MCF 10A (cell line): Measurements from ENCODE around the gene KRT12. TPM values are rescaled to one million over a fixed set of nuclear protein-coding genes. Genes with fewer than 3 reads are reported as not detected.
A peak's percentile ranks its signal among the peaks of the same experiment; 100 is the strongest.

Experiments used
- BruUV-seq: library from RNA; stranded (reverse); fragments of 400-500 nt; replicated peaks from 2 replicates; lab custom pipeline; 2021; lab: Mats Ljungman, UMichigan
- CTCF ChIA-PET: fragments of 300-600 bp; sonication (Branson Sonifier 250); formaldehyde crosslinking; extraction: SDS; loops from one replicate; lab custom pipeline; 2021; ENCODE audit warnings: antibody characterized with exemption, inconsistent platforms; lab: Yijun Ruan, JAX
- POLR2A ChIA-PET: fragments of 300-600, 350-650 bp; sonication (Branson Sonifier 250); formaldehyde crosslinking; extraction: SDS; loops from one replicate; lab custom pipeline; 2020; ENCODE audit warnings: antibody characterized with exemption, inconsistent platforms; lab: Yijun Ruan, JAX
- DNase-seq: peaks from one replicate; pipeline ENCODE4 v3.0.0-alpha.2; 2018; ENCODE audit not compliant: unreplicated experiment
- H3K27ac Mint-ChIP-seq: one replicate; pipeline ENCODE4 v1.8.0; 2022; ENCODE audit warnings: mild to moderate bottlenecking, low read depth, mixed read lengths; ENCODE audit not compliant: unreplicated experiment
- H3K27me3 Mint-ChIP-seq: one replicate; pipeline ENCODE4 v1.8.0; 2022; ENCODE audit warnings: mixed read lengths; ENCODE audit not compliant: insufficient read depth, unreplicated experiment
- H3K36me3 Mint-ChIP-seq: one replicate; pipeline ENCODE4 v1.8.0; 2022; ENCODE audit warnings: mild to moderate bottlenecking, moderate library complexity, mixed read lengths; ENCODE audit not compliant: insufficient read depth, unreplicated experiment
- H3K4me1 Mint-ChIP-seq: one replicate; pipeline ENCODE4 v1.8.0; 2022; ENCODE audit warnings: mixed read lengths; ENCODE audit not compliant: insufficient read depth, unreplicated experiment
- H3K4me3 Mint-ChIP-seq: one replicate; pipeline ENCODE4 v1.8.0; 2022; ENCODE audit warnings: mild to moderate bottlenecking, moderate library complexity, mixed read lengths; ENCODE audit not compliant: unreplicated experiment
- H3K9me3 Mint-ChIP-seq: one replicate; pipeline ENCODE4 v1.8.0; 2022; ENCODE audit warnings: mixed read lengths; ENCODE audit not compliant: unreplicated experiment
- intact Hi-C: fragments of 100-400 bp; cut with micrococcal nuclease; formaldehyde crosslinking; loops from 2 replicates; pipeline ENCODE4 v1.14.1; 2022
- total RNA-seq: library from RNA; stranded (reverse); gene quantifications from 2 replicates; pipeline ENCODE4 v1.2.3, GENCODE V29; 2022
- TF ChIP-seq, protein P1 (sequence below): fragments of 200-600 bp; IDR thresholded peaks from one replicate; pipeline ENCODE4 v1.8.0; 2022; ENCODE audit warnings: antibody characterized with exemption, mild to moderate bottlenecking; ENCODE audit not compliant: unreplicated experiment

KRT12 gene
- total RNA-seq, 1 experiment from 2014 or later, result not detected

DNA sequence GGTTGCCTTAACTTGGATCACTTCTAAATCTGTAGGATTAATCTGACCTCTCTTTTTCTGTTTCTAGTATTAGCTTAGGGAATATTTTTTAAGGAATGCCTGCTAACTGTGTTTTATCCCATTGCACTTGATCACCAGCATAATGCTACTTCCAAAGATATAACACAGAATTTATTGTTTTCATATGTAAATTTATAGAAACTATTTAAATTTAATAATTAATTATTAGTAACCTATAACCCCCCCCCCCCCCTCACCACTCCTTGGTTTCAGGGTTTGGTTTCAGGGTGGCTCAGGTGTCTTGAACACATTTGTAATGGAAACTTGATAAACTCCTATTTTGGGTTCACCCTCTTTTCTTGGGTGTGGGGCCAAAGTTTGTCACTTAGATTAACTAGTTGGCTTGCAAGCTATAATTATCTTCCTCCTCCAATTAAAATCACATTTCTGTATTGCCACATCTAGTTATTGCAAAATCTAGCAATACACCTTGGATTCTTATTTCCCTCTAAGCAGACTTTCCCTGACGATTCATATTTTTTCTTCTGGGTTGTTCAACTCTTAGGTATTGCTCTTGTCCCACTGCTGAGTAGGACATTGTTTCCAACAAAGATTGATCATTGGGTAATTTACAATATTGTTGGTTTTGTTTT, 18.3 kb downstream of the KRT12 start:
- BruUV-seq, result no TSS peak
- peaks cover 44% of the 10 kb centered on the region for H3K4me1 Mint-ChIP-seq
- peak overlapping the region; percentile 87 for H3K27ac Mint-ChIP-seq
- ChIA-PET POLR2A (interaction anchor here (0.6 to 13.6 kb wide), 20 partner anchors 8 to 841 kb away, joined by 3 to 352 read pairs (median 4); partner anchors contain the start of genes KRT10 and TNS4), CTCF (interaction anchor here (0.7 to 1.7 kb wide), 3 partner anchors 9 to 819 kb away, joined by 3 to 5 read pairs (median 3); no protein-coding TSS in a partner anchor)
- TF ChIP-seq, protein P1, sequence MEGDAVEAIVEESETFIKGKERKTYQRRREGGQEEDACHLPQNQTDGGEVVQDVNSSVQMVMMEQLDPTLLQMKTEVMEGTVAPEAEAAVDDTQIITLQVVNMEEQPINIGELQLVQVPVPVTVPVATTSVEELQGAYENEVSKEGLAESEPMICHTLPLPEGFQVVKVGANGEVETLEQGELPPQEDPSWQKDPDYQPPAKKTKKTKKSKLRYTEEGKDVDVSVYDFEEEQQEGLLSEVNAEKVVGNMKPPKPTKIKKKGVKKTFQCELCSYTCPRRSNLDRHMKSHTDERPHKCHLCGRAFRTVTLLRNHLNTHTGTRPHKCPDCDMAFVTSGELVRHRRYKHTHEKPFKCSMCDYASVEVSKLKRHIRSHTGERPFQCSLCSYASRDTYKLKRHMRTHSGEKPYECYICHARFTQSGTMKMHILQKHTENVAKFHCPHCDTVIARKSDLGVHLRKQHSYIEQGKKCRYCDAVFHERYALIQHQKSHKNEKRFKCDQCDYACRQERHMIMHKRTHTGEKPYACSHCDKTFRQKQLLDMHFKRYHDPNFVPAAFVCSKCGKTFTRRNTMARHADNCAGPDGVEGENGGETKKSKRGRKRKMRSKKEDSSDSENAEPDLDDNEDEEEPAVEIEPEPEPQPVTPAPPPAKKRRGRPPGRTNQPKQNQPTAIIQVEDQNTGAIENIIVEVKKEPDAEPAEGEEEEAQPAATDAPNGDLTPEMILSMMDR, result no peak
- no peaks in the 10 kb centered on the region for H3K27me3 Mint-ChIP-seq
- intact Hi-C loops, result no loop called here
- no peaks in the 10 kb centered on the region for H3K36me3 Mint-ChIP-seq
- no peaks in the 10 kb centered on the region for H3K9me3 Mint-ChIP-seq
- H3K4me3 Mint-ChIP-seq, result no peak overlapping the region
- DNase-seq, result peak; percentile 35

DNA sequence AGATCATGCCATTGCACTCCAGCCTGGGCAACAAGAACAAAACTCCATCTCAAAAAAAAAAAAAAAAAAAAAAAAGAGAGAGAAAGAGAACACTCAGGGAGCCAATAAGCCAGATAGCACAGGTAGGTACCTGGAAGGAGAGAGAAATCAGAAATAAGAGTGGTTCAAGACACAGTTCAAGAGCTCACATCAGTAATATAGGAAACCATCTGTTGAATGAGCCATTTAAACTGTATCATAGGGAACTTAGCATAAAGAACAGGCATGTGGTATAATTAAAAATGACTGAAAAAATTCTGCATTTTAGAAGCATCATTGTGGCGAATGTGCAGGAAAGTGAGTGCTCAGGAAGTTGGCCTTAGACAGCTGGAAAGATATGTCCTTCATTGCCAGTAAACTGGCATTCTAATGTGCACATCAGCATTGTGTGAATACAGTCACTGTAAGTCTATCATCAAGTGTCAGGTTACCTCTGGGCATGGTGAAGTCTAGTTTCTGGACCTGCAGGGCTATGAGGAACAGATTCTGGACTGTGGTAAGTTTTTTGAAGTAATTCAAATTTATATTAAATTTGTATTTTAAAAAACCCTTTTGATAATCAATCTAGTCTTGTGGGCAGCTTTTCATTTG, 20.4 kb downstream of the KRT12 start:
- H3K4me3 Mint-ChIP-seq, result no peak overlapping the region
- peak; percentile 39 for DNase-seq
- TF ChIP-seq, protein P1, result no peak
- H3K27ac Mint-ChIP-seq, result no peak overlapping the region
- no peaks in the 10 kb centered on the region for H3K36me3 Mint-ChIP-seq
- intact Hi-C loops, result no loop called here
- H3K27me3 Mint-ChIP-seq, result no peaks in the 10 kb centered on the region
- ChIA-PET POLR2A (interaction anchor here (0.6 to 13.6 kb wide), 7 partner anchors 8 to 809 kb away, joined by 3 to 352 read pairs (median 8); partner anchors contain the start of gene KRT10), CTCF (interaction anchor here (0.7 to 1.6 kb wide), 2 partner anchors 19 to 487 kb away, joined by 4 to 5 read pairs; no protein-coding TSS in a partner anchor)
- no TSS peak for BruUV-seq
- H3K4me1 Mint-ChIP-seq, result peaks cover 29% of the 10 kb centered on the region
- no peaks in the 10 kb centered on the region for H3K9me3 Mint-ChIP-seq

DNA sequence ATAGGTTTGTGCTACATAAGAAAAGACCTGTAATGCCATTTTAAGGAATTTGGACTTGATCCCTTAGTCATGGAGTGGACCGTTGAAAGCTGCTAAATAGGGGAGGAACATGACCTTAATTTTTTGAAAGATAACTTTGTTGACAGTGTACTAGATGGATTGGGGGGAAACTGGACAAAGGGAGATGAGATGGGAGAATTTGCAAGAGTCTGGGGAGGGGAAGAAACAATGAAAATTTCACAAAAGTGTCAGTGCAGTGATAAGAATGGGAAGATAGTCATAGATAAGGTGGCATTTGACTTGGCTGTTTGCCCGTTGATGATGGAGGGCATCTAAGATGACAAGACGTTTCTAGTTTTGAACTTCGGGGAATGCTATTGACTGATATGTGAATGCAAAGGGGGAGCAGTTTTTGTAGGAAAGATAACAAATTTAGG, 22.3 kb downstream of the KRT12 start:
- ChIA-PET CTCF (interaction anchor here (0.6 kb wide), 1 partner anchor 595 kb away, joined by 3 read pairs; no protein-coding TSS in a partner anchor), POLR2A (interaction anchor here (1.4 to 13.6 kb wide), 2 partner anchors 17 to 25 kb away, joined by 6 to 352 read pairs; partner anchors contain the start of gene KRT10)
- Mint-ChIP-seq H3K4me1 (peaks cover 20% of the 10 kb centered on the region), H3K9me3 (no peaks in the 10 kb centered on the region), H3K27me3 (no peaks in the 10 kb centered on the region), H3K27ac (no peak overlapping the region), H3K36me3 (no peaks in the 10 kb centered on the region), H3K4me3 (no peak overlapping the region)
- TF ChIP-seq, protein P1, result no peak
- no TSS peak for BruUV-seq
- intact Hi-C loops, result no loop called here
- DNase-seq, result no peak

DNA sequence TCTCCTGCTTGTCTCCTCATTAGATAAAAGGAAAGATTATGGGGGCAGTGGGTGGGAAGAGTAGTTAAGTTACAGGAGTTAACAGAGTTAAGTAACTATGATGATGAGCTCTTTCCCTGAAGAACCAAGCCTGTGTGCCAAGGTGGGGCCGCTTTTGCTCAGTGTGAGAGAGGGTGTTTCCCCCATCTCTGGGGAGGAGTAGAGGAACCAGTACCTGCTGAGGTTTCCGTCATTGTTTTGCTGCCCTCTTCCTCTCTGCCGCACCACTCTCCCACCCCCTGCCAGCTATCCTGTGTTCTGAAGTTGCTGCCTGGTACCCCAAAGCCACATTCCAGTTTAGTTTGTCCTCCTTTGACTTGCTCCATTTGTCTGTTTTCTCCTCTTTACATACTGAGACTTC, 23.8 kb downstream of the KRT12 start:
- intact Hi-C loops, result no loop called here
- H3K4me1 Mint-ChIP-seq, result peaks cover 8% of the 10 kb centered on the region
- H3K9me3 Mint-ChIP-seq, result no peaks in the 10 kb centered on the region
- BruUV-seq, result no TSS peak
- ChIA-PET CTCF (interaction anchor here (0.6 kb wide), 1 partner anchor 805 kb away, joined by 4 read pairs; no protein-coding TSS in a partner anchor), POLR2A (interaction anchor here (0.6 to 3.3 kb wide), 8 partner anchors 9 to 631 kb away, joined by 3 to 14 read pairs (median 4); no protein-coding TSS in a partner anchor)
- no peak overlapping the region for H3K4me3 Mint-ChIP-seq
- TF ChIP-seq, protein P1, result no peak
- H3K27me3 Mint-ChIP-seq, result no peaks in the 10 kb centered on the region
- no peak for DNase-seq
- H3K27ac Mint-ChIP-seq, result no peak overlapping the region
- no peaks in the 10 kb centered on the region for H3K36me3 Mint-ChIP-seq
